ENCODE measurements around the gene PEX3.

PEX3 gene

GRCh38 chr6:143406673-143407072, 43.9 kb upstream of the PEX3 start:
- Mint-ChIP-seq H3K36me3 (ENCODE audit: low read depth) (no peaks in the 10 kb centered on the region), H3K4me3 (no peak overlapping the region), H3K4me1 (peaks cover 5% of the 10 kb centered on the region), H3K27ac (no peak overlapping the region), H3K9me3 (no peaks in the 10 kb centered on the region), H3K27me3 (ENCODE audit: low read depth) (peaks cover 4% of the 10 kb centered on the region)
- TF ChIP-seq CTCF (IDR thresholded peaks at IDR 0.05; ENCODE audit: unreplicated experiment in 3 of 3) = no peak

GRCh38 chr6:143408151-143408786, 42.3 kb upstream of the PEX3 start:
- no peaks in the 10 kb centered on the region for H3K9me3 Mint-ChIP-seq
- TF ChIP-seq CTCF (IDR thresholded peaks at IDR 0.05; ENCODE audit: unreplicated experiment in 3 of 3) = no peak
- H3K27me3 Mint-ChIP-seq (ENCODE audit: low read depth) = peaks cover 4% of the 10 kb centered on the region
- H3K4me1 Mint-ChIP-seq = peaks cover 5% of the 10 kb centered on the region
- no peak overlapping the region for H3K27ac Mint-ChIP-seq
- no peaks in the 10 kb centered on the region for H3K36me3 Mint-ChIP-seq (ENCODE audit: low read depth)
- no peak overlapping the region for H3K4me3 Mint-ChIP-seq

- Mint-ChIP-seq H3K27ac (no peak overlapping the region), H3K4me1 (peaks cover 5% of the 10 kb centered on the region), H3K36me3 (ENCODE audit: low read depth) (no peaks in the 10 kb centered on the region), H3K9me3 (no peaks in the 10 kb centered on the region), H3K27me3 (ENCODE audit: low read depth) (peaks cover 4% of the 10 kb centered on the region), H3K4me3 (no peak overlapping the region)
- no peak for TF ChIP-seq CTCF (IDR thresholded peaks at IDR 0.05; ENCODE audit: unreplicated experiment in 3 of 3)
Measured at GRCh38 chr6:143408787-143409162, 41.8 kb upstream of the PEX3 start.

GRCh38 chr6:143410859-143411270, 39.7 kb upstream of the PEX3 start:
- H3K36me3 Mint-ChIP-seq (ENCODE audit: low read depth) = no peaks in the 10 kb centered on the region
- H3K27ac Mint-ChIP-seq = peak overlapping the region in 1 of 3 experiments; percentile 2
- H3K4me3 Mint-ChIP-seq = no peak overlapping the region
- H3K9me3 Mint-ChIP-seq = no peaks in the 10 kb centered on the region
- H3K27me3 Mint-ChIP-seq (ENCODE audit: low read depth) = peaks cover 4% of the 10 kb centered on the region
- no peak for TF ChIP-seq CTCF (IDR thresholded peaks at IDR 0.05; ENCODE audit: unreplicated experiment in 3 of 3)
- H3K4me1 Mint-ChIP-seq = peaks cover 5% of the 10 kb centered on the region

GRCh38 chr6:143414769-143415168, 35.8 kb upstream of the PEX3 start:
- Mint-ChIP-seq H3K36me3 (ENCODE audit: low read depth) (no peaks in the 10 kb centered on the region), H3K27me3 (ENCODE audit: low read depth) (no peaks in the 10 kb centered on the region), H3K4me1 (peaks cover 5% of the 10 kb centered on the region), H3K27ac (no peak overlapping the region), H3K9me3 (no peaks in the 10 kb centered on the region), H3K4me3 (no peak overlapping the region)
- no peak for TF ChIP-seq CTCF (IDR thresholded peaks at IDR 0.05; ENCODE audit: unreplicated experiment in 3 of 3)

GRCh38 chr6:143419526-143419925, 31.1 kb upstream of the PEX3 start:
- TF ChIP-seq CTCF (IDR thresholded peaks at IDR 0.05; ENCODE audit: unreplicated experiment in 3 of 3) = no peak
- Mint-ChIP-seq H3K27me3 (ENCODE audit: low read depth) (no peaks in the 10 kb centered on the region), H3K4me1 (no peaks in the 10 kb centered on the region), H3K36me3 (ENCODE audit: low read depth) (no peaks in the 10 kb centered on the region), H3K9me3 (no peaks in the 10 kb centered on the region), H3K4me3 (no peak overlapping the region), H3K27ac (no peak overlapping the region)
